Ectodermal cell (in vitro differentiated cells): ENCODE results near the gene RS1.

Experiments
- H3K27ac ChIP-seq: 2 replicates; pipeline ENCODE4 v1.7.0; 2013; ENCODE audit warnings: mild to moderate bottlenecking, low read depth, low read length; ENCODE audit not compliant: insufficient read depth, poor library complexity, severe bottlenecking
- H3K27me3 ChIP-seq: 2 replicates; pipeline ENCODE4 v1.7.0; 2013; ENCODE audit warnings: mild to moderate bottlenecking, low read length; ENCODE audit not compliant: insufficient read depth, control insufficient read depth, poor library complexity, severe bottlenecking
- H3K36me3 ChIP-seq: one replicate; pipeline ENCODE4 v1.7.0; 2013; ENCODE audit warnings: low read length; ENCODE audit not compliant: control insufficient read depth, insufficient read depth
- H3K4me1 ChIP-seq: one replicate; pipeline ENCODE4 v1.7.0; 2013; ENCODE audit warnings: low read length; ENCODE audit not compliant: control insufficient read depth, insufficient read depth
- H3K4me3 ChIP-seq: 2 replicates; pipeline ENCODE4 v1.7.0; 2013; ENCODE audit warnings: low read depth, low read length, control low read depth; ENCODE audit not compliant: insufficient read depth
- H3K9me3 ChIP-seq: 2 replicates; pipeline ENCODE4 v1.7.0; 2013; ENCODE audit warnings: mild to moderate bottlenecking, low read length, moderate library complexity; ENCODE audit not compliant: control insufficient read depth
- WGBS, 2 experiments: methylation state at CpG; one replicate each; pipeline ENCODE4 v1.1.7; 2013; ENCODE audit warnings: missing lambda C conversion rate in 2 of 2; 5-methylcytosine and 5-hydroxymethylcytosine counted together

RS1 gene

GRCh38 chrX:18613930-18614639 lies 57.8 kb downstream of the RS1 start:
- Histone ChIP-seq H3K9me3 (no peaks in the 10 kb centered on the region), H3K36me3 (no peaks in the 10 kb centered on the region), H3K4me1 (no peaks in the 10 kb centered on the region), H3K27ac (no peak overlapping the region), H3K4me3 (no peak overlapping the region), H3K27me3 (no peaks in the 10 kb centered on the region)
- 95 to 96% methylated on average over 3 of the region's 3 CpGs for WGBS, 2 experiments

- WGBS, 2 experiments = 98 to 100% methylated on average over 4 of the region's 4 CpGs
- no peaks in the 10 kb centered on the region for H3K27me3 ChIP-seq
- H3K4me1 ChIP-seq = no peaks in the 10 kb centered on the region
- H3K9me3 ChIP-seq = no peaks in the 10 kb centered on the region
- no peaks in the 10 kb centered on the region for H3K36me3 ChIP-seq
- no peak overlapping the region for H3K4me3 ChIP-seq
- H3K27ac ChIP-seq = no peak overlapping the region
These were observed 63.9 kb downstream of the RS1 start for GRCh38 chrX:18607966-18608365.

GRCh38 chrX:18598413-18598812 lies 73.5 kb downstream of the RS1 start:
- H3K9me3 ChIP-seq = no peaks in the 10 kb centered on the region
- H3K4me1 ChIP-seq = no peaks in the 10 kb centered on the region
- H3K36me3 ChIP-seq = no peaks in the 10 kb centered on the region
- WGBS, 2 experiments = 83 to 100% methylated on average over 1 to 2 of the region's 2 CpGs
- no peak overlapping the region for H3K4me3 ChIP-seq
- no peaks in the 10 kb centered on the region for H3K27me3 ChIP-seq
- H3K27ac ChIP-seq = no peak overlapping the region

DNA sequence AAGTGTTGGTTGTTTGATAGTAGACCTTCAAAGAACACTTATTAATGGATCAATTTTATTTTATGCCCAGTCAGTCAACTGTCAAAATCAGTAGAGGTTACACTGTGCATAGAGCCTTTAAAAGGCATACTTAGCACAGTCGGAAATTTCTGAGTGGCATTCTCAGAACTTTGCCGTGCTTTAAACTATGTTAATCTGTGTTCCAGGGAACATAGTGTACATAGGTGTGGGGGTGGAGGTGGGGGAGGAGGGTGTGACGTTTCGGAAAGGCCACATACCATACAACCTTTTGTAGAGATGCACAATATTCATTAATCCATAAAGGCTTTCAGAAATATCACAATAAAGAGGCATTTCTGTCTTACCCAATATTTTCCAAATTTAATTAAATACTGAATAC lies 75.8 kb downstream of the RS1 start:
- no peaks in the 10 kb centered on the region for H3K4me1 ChIP-seq
- H3K36me3 ChIP-seq = no peaks in the 10 kb centered on the region
- no peaks in the 10 kb centered on the region for H3K9me3 ChIP-seq
- no peak overlapping the region for H3K27ac ChIP-seq
- H3K4me3 ChIP-seq = no peak overlapping the region
- 86 to 100% methylated on average over 1 to 2 of the region's 4 CpGs for WGBS, 2 experiments
- H3K27me3 ChIP-seq = no peaks in the 10 kb centered on the region

DNA sequence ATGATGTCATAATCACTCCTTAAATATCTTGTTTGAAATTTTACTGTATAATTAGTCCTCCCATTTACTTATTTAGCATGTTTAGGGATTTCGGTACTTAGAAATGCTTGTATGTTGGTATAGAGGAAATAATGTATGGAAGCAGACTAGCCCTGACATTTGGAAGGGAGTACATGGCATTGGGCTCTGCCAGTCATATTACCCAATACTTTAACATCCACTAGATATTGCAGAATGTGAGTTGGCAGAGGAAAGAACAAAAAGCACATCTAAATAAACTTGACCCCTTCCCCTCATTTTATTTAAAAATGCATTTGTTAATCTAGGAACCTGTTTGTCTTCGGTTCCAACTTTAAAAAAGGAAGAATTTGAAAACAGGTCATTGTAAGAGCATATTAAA lies 77.8 kb downstream of the RS1 start:
- WGBS, 2 experiments = 78 to 100% methylated on average over 1 of the region's 2 CpGs
- H3K4me3 ChIP-seq = no peak overlapping the region
- H3K27me3 ChIP-seq = no peaks in the 10 kb centered on the region
- H3K27ac ChIP-seq = no peak overlapping the region
- no peaks in the 10 kb centered on the region for H3K9me3 ChIP-seq
- H3K36me3 ChIP-seq = no peaks in the 10 kb centered on the region
- H3K4me1 ChIP-seq = no peaks in the 10 kb centered on the region

GRCh38 chrX:18591834-18592233 lies 80.1 kb downstream of the RS1 start:
- H3K9me3 ChIP-seq = no peaks in the 10 kb centered on the region
- H3K27ac ChIP-seq = no peak overlapping the region
- 100% methylated on average over 2 of the region's 2 CpGs for WGBS, 2 experiments
- no peaks in the 10 kb centered on the region for H3K4me1 ChIP-seq
- no peaks in the 10 kb centered on the region for H3K27me3 ChIP-seq
- no peak overlapping the region for H3K4me3 ChIP-seq
- H3K36me3 ChIP-seq = no peaks in the 10 kb centered on the region
